Activated T-cell treated with anti-CD3 and anti-CD28 coated beads, Interleukin-2, amount 50 U/mL, for 48 hours (primary cell): ENCODE measurements around the gene CRISPLD2.
"Not testable (repeated sequence)": the region's sequence is repeated elsewhere in the genome, so short reads cannot be mapped to it uniquely, and the experiment has no call there.

Source experiments
- DNase-seq, 2 experiments: peaks; one replicate each; pipeline ENCODE4 v3.0.0-alpha.2; 2020

CRISPLD2 gene

GRCh38 chr16:84937196-84938005 lies 117.6 kb downstream of the CRISPLD2 start:
- DNase-seq = no peak

GRCh38 chr16:84938616-84939015 lies 118.8 kb downstream of the CRISPLD2 start:
- DNase-seq = not testable (repeated sequence)

- DNase-seq = no peak
Observed at GRCh38 chr16:84940670-84941551, 121.1 kb downstream of the CRISPLD2 start.

GRCh38 chr16:84941921-84942320 lies 122.1 kb downstream of the CRISPLD2 start:
- DNase-seq = no peak

- no peak for DNase-seq
Observed at GRCh38 chr16:84942786-84943185, 123.0 kb downstream of the CRISPLD2 start.

GRCh38 chr16:84943620-84944019 lies 123.8 kb downstream of the CRISPLD2 start:
- no peak for DNase-seq

GRCh38 chr16:84947022-84947421 lies 127.2 kb downstream of the CRISPLD2 start:
- DNase-seq = no peak

- no peak for DNase-seq
Observed at GRCh38 chr16:84947996-84948850, 128.4 kb downstream of the CRISPLD2 start.

GRCh38 chr16:84948851-84949610 lies 129.2 kb downstream of the CRISPLD2 start:
- DNase-seq = no peak

GRCh38 chr16:84949772-84950436 lies 130.1 kb downstream of the CRISPLD2 start:
- no peak for DNase-seq

- DNase-seq = peak; percentile 61 to 62
Observed at GRCh38 chr16:84950906-84951305, 131.1 kb downstream of the CRISPLD2 start.

- peak; percentile 75 to 78 for DNase-seq
Observed at GRCh38 chr16:84952335-84953189, 132.8 kb downstream of the CRISPLD2 start.

GRCh38 chr16:84953190-84953746 lies 133.5 kb downstream of the CRISPLD2 start:
- DNase-seq = no peak

GRCh38 chr16:84955427-84955826 lies 135.6 kb downstream of the CRISPLD2 start:
- DNase-seq = no peak

GRCh38 chr16:84957192-84957591 lies 137.4 kb downstream of the CRISPLD2 start:
- DNase-seq = no peak

GRCh38 chr16:84957792-84958191 lies 138.0 kb downstream of the CRISPLD2 start:
- no peak for DNase-seq
